Jurkat, Clone E6-1 (cell line): ENCODE results near the gene GPN3.
"Not testable (repeated sequence)": the region's sequence is repeated elsewhere in the genome, so short reads cannot be mapped to it uniquely, and the experiment has no call there.

Source experiments
- DNase-seq: peaks from one replicate; pipeline ENCODE4 v3.0.0-alpha.2; 2011; ENCODE audit warnings: low read depth, low spot score
- H3K4me3 ChIP-seq: 2 replicates; pipeline ENCODE4 v1.5.1; 2011; ENCODE audit warnings: mild to moderate bottlenecking, low read length, control low read depth, moderate library complexity

Gene GPN3

GRCh38 chr12:110451263-110451662, 16.8 kb downstream of the GPN3 start:
- H3K4me3 ChIP-seq, result no peak overlapping the region
- no peak for DNase-seq

GRCh38 chr12:110449799-110450497, 18.1 kb downstream of the GPN3 start, which contains the start of gene ARPC3:
TSS of gene ARPC3 (minus strand) at chr12:110450337. CDS start at chr12:110450260, 77 bp downstream.
- peak; percentile 91 for DNase-seq

GRCh38 chr12:110444455-110444854, 23.6 kb downstream of the GPN3 start:
- DNase-seq, result no peak
- no peak overlapping the region for H3K4me3 ChIP-seq

More at GRCh38 chr12:110449799-110450497, 18.1 kb downstream of the GPN3 start, which contains the start of gene ARPC3:
- H3K4me3 ChIP-seq, result peak within 1 kb of the TSS; percentile 71

GRCh38 chr12:110436231-110436630, 31.8 kb downstream of the GPN3 start:
- no peak for DNase-seq
- H3K4me3 ChIP-seq, result no peak overlapping the region

GRCh38 chr12:110431957-110432587, 36.0 kb downstream of the GPN3 start:
- peak overlapping the region; percentile 45 for H3K4me3 ChIP-seq
- DNase-seq, result no peak

- DNase-seq, H3K4me3 ChIP-seq: not testable (repeated sequence)
These were observed 38.4 kb downstream of the GPN3 start for GRCh38 chr12:110429676-110430075.

GRCh38 chr12:110426406-110426805, 41.7 kb downstream of the GPN3 start:
- no peak for DNase-seq

DNA sequence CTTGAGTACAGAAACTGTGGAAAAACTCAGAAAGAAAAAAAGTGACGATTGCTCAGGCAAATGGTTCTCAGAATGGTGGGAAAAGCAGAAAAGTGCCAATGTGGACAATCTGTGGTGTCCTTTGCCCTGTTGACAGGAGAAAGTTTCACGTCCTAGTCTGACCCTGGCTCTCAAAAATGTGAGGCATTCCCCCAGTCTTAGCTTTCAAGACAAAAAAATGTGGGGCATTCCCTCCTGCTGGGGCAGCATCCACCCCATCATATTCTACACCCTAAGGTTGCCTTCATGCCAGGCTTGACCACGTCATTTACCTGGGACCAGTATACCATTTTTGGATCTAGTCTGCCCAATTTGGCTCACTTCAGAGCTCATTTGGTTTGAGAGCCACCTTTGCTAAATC, 43.8 kb downstream of the GPN3 start:
- no peak for DNase-seq
- H3K4me3 ChIP-seq, result no peak overlapping the region

More at GRCh38 chr12:110426406-110426805, 41.7 kb downstream of the GPN3 start:
- H3K4me3 ChIP-seq, result no peak overlapping the region

DNA sequence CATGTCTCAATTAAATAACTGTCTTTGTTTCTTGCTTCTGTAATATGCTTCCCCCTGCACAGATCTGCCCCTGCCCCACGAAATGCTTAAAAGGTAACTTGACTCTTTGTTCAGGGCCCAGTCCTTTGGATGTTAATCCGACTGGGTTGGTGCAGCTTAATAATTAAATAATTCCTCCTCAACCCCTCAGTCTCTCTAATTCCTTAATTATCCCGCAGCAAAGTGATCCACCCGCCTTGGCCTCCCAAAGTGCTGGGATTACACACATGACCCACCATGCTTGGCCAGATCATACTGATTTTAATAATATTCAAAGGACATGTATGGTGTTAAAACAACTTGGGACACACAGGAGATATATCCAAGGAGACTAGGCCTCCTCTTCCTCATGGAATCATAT, 46.4 kb downstream of the GPN3 start:
- H3K4me3 ChIP-seq, result no peak overlapping the region
- DNase-seq, result no peak

- DNase-seq, result no peak
- no peak overlapping the region for H3K4me3 ChIP-seq
These were observed 46.8 kb downstream of the GPN3 start for GRCh38 chr12:110421159-110421661.

DNA sequence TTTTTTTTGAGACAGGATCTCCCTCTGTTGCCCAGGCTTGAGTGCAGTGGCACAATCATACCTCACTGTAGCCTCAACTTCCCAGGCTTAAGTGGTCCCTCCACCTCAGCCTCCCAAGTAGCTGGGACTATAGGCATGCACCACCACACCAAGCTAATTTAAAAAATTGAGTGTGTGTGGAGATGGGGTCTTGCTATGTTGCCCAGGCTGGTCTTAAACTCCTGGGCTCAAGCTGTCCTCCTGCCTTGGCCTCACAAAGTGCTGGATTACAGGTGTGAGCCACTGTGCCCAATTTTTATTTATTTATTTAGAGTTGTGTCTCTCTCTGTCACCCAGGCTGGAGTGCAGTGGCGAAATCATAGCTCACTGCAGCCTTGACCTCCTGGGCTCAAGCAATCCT, 47.4 kb downstream of the GPN3 start:
- not testable (repeated sequence) for H3K4me3 ChIP-seq

DNA sequence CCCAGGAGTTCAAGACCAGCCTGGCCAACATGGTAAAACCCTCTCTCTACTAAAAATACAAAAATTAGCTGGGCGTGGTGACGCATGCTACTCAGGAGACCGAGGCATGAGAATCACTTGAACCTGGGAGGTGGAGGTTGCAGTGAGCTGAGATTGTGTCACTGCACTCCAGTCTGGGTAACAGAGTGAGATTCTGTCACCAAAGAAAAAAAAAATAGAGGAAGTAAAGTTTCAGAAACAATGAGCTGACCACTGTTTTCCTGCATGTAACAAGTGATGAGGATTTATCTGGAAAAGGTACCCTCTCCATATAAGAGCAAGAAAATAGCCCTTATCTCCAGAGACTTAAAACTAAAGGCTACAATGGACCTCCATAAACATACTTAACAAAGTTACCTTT, 50.9 kb downstream of the GPN3 start:
- DNase-seq, H3K4me3 ChIP-seq: not testable (repeated sequence)

More for the DNA sequence above, 47.4 kb downstream of the GPN3 start:
- not testable (repeated sequence) for DNase-seq

DNA sequence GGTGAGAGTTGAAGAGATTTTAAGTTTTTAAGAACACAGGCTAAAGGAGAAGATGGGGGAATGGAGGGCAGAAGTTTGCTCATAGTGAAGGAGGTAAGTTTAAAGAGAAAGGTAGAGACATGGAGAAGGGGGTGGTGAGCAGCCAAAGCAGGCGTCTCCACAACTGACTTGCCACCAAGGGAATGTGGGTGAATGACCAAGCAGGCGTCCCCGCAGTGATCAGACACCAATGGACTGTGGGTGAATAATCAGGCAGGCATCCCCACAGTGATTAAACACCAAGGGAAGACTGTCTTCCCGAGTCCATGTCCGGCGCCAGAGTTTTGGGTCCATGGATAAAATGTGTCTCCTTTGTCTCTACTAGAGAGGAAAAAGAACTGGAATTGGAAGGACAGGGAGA, 58.0 kb downstream of the GPN3 start:
- not testable (repeated sequence) for H3K4me3 ChIP-seq, DNase-seq

DNA sequence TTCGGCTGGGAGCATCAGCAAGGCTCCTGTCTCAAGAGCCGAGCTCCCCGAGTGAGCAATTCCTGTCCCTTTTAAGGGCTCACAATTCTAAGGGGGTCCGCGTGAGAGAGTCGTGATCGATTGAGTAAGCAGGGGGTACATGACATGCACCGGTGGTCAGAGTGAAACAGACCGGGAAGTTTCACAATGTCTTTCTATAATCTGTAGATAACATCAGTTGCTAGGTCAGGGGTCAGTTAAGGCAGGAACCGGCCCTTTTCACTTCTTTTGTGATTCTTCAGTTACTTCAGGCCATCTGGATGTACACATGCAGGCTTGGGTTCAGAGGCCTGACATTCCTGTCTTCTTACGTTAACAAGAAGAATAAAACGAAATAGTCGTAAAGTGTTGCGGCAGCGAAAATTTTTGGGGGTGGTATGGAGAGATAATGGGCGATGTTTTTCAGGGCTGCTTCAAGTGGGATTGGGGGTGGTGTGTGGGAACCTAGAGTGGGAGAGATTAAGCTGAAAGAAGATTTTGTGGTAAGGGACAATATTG, 62.9 kb downstream of the GPN3 start:
- H3K4me3 ChIP-seq, DNase-seq: not testable (repeated sequence)

GRCh38 chr12:110403976-110404682, 63.9 kb downstream of the GPN3 start:
- peak overlapping the region; percentile 95 for H3K4me3 ChIP-seq
- peak; percentile 71 for DNase-seq

DNA sequence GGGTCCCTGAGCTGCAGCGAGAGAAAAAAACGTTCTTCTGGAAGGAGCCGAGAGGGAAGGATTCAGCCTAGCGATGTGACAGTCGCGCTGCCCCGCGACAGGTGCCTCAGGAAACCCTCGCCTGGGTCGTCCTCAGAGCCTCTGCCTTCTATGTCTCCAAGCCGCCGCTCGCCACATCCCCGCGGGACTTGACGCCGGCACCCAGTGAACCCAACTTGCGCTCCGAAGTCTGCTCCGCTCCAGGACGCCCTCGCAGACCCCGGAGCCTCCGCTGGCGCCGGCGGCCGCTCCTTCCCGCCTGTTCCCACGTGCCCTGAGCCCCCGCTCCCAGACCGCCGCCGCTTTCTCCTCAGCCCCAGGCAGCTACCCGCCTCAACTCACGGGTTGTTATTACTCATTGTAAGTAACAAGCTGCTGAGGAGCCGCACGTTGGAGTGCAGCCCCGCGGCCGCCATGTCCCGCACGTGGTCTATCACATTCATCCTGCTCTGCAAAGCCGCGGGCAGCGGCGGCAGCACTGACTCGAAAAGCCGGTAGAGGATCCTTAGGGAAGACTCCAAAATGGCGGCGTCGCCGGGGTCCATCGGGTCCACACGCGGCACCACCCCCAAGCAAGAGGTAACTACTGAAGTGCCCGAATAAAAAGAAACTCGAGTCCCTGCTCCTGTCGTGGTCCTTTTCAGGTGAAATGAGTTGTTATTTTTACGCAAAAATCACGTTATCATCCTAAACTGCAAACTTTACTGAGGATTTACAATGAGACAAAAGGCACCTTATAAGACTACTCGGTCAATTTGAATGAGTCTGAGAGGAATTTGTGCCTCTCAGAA, 64.7 kb downstream of the GPN3 start, which contains the start of gene ANAPC7:
Gene ANAPC7, minus strand, starts transcription at position 563 of the 830 bp plus-strand sequence. Its CDS starts 81 bp downstream, at position 482.
- peak; percentile 87 for DNase-seq

More for the DNA sequence above, 64.7 kb downstream of the GPN3 start, which contains the start of gene ANAPC7:
- peak within 1 kb of the TSS; percentile 95 for H3K4me3 ChIP-seq
